ENCODE data around the gene CRYBA4. TPM values are rescaled to one million over a fixed set of nuclear protein-coding genes. Genes with fewer than 3 reads are reported as not detected.

CRYBA4 gene
- total RNA-seq, 1 experiment from 2014 or later = 0.52 TPM

DNA sequence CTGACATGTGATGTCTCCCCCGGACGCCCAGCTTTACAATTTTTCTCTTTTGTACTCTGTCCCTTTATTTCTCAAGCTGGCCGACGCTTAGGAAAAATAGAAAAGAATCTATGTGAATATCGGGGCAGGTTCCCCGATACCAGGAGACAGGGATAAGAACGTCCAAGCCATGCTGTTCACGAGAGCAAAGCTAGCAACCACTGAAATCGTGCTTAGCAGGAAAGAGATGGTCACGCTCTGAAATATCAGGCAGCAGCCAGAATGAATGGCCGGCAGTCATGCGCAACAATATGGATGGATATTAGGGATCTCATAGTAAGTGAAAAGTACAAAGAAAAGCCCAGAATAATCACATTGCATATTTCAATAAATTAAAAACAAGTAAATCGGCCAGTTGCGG lies 7.4 kb upstream of the CRYBA4 start:
- Histone ChIP-seq H4K20me1 (ENCODE audit: control insufficient read depth, insufficient read depth, insufficient read length) (no peaks in the 10 kb centered on the region), H3K4ac (ENCODE audit: low read depth, low read length) (no peak overlapping the region), H4K5ac (ENCODE audit: insufficient read length, low read depth, low read length) (no peak overlapping the region), H3K9ac (ENCODE audit: extremely low read depth, insufficient read length, low read length) (no peak overlapping the region), H3K4me2 (ENCODE audit: insufficient read depth, insufficient read length, low read length) (peak overlapping the region; percentile 84), H3K79me2 (ENCODE audit: insufficient read depth, low read length) (no peaks in the 10 kb centered on the region), H3K18ac (ENCODE audit: insufficient read length, low read depth, low read length) (no peak overlapping the region), H2BK120ac (ENCODE audit: low read depth, low read length, poor library complexity, severe bottlenecking) (no peak overlapping the region), H3K23ac (ENCODE audit: insufficient read length, low read depth, low read length) (no peak overlapping the region), H3K4me1 (ENCODE audit: insufficient read depth, low read length) (peaks cover 33% of the 10 kb centered on the region), H4K91ac (ENCODE audit: insufficient read length, low read depth, low read length) (no peak overlapping the region), H2BK20ac (ENCODE audit: low read depth, low read length, poor library complexity, severe bottlenecking) (no peak overlapping the region), H2BK12ac (ENCODE audit: insufficient read length, low read depth, low read length) (no peak overlapping the region), H3K9me3 (ENCODE audit: control insufficient read depth, low read depth, low read length) (no peaks in the 10 kb centered on the region), H3K56ac (ENCODE audit: insufficient read length, low read depth, low read length) (no peak overlapping the region), H2AFZ (ENCODE audit: low read length) (no peak overlapping the region), H2AK5ac (ENCODE audit: insufficient read length, low read length) (no peak overlapping the region), H3K27ac (ENCODE audit: insufficient read length, low read depth, low read length) (no peak overlapping the region), H3K23me2 (ENCODE audit: insufficient read length, low read depth, low read length, poor library complexity, severe bottlenecking) (no peaks in the 10 kb centered on the region), H3K14ac (ENCODE audit: insufficient read depth, low read length) (no peak overlapping the region), H4K8ac (replicated peaks; ENCODE audit: insufficient read length, low read depth, low read length) (no peak overlapping the region), H3T11ph (ENCODE audit: low read length) (no peak overlapping the region), H2BK5ac (ENCODE audit: insufficient read length, low read length) (no peak overlapping the region), H2BK15ac (ENCODE audit: low read depth, low read length) (no peak overlapping the region), H3K79me1 (ENCODE audit: insufficient read depth, low read depth, low read length, poor library complexity, severe bottlenecking) (no peaks in the 10 kb centered on the region), H3K27me3 (ENCODE audit: insufficient read depth, low read length) (peaks cover 6% of the 10 kb centered on the region; the same call in 1 of the 2 replicates)
- Mint-ChIP-seq H3K27ac (peak overlapping the region in 2 of 3 experiments; percentile 24 to 42; a peak in 4 of 7 replicates), H3K36me3 (ENCODE audit: insufficient read depth in 1 of 3, low read depth in 3 of 3) (no peaks in the 10 kb centered on the region; a peak in 1 of 7 replicates), H3K4me1 (peaks cover 65 to 80% of the 10 kb centered on the region in 2 experiments), H3K4me3 (peak overlapping the region; percentile 24 to 72), H3K27me3 (ENCODE audit: low read depth) (peaks cover 77% of the 10 kb centered on the region), H3K9me3 (peaks cover 0 to 2% of the 10 kb centered on the region in 2 experiments; a peak in 1 of 5 replicates)
- TF ChIP-seq, protein P1, sequence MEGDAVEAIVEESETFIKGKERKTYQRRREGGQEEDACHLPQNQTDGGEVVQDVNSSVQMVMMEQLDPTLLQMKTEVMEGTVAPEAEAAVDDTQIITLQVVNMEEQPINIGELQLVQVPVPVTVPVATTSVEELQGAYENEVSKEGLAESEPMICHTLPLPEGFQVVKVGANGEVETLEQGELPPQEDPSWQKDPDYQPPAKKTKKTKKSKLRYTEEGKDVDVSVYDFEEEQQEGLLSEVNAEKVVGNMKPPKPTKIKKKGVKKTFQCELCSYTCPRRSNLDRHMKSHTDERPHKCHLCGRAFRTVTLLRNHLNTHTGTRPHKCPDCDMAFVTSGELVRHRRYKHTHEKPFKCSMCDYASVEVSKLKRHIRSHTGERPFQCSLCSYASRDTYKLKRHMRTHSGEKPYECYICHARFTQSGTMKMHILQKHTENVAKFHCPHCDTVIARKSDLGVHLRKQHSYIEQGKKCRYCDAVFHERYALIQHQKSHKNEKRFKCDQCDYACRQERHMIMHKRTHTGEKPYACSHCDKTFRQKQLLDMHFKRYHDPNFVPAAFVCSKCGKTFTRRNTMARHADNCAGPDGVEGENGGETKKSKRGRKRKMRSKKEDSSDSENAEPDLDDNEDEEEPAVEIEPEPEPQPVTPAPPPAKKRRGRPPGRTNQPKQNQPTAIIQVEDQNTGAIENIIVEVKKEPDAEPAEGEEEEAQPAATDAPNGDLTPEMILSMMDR (conservative IDR thresholded peaks at IDR 0.05) = no peak
- no CpG with 5 or more reads among the region's 14 CpGs for WGBS (ENCODE audit: extremely low coverage, insufficient read length, low lambda C conversion rate)
- DNase-seq = no peak
